HepG2 (cell line): Measurements from ENCODE around the gene NDUFB10.

Experiments
- GABPA ChIP-seq, 2 experiments: IDR thresholded peaks; 2 replicates each; pipeline ENCODE4 v1.6.1; 2011 to 2016; ENCODE audit warnings: low read depth in 2 of 2, low read length in 1 of 2, missing biosample characterization in 1 of 2, missing genetic modification characterization in 1 of 2
- KLF16 ChIP-seq, 2 experiments: sonication (generic) in 1 of 2; formaldehyde crosslinking in 1 of 2; IDR thresholded peaks; 2 replicates each; pipeline versions ENCODE4 v1.6.1 to v1.8.0; 2016 to 2023; ENCODE audit warnings: missing genetic modification reagents in 2 of 2, missing compliant biosample characterization in 1 of 2
- PBX2 ChIP-seq: IDR thresholded peaks from 2 replicates; pipeline ENCODE4 v1.6.1; 2016; ENCODE audit warnings: control low read depth
- RELA ChIP-seq: sonication (generic); formaldehyde crosslinking; IDR thresholded peaks from 2 replicates; pipeline ENCODE4 v1.4.0; 2020; ENCODE audit warnings: missing genetic modification reagents
- ZNF33B ChIP-seq: sonication (generic); formaldehyde crosslinking; IDR thresholded peaks from 2 replicates; pipeline ENCODE4 v1.5.1; 2020; ENCODE audit warnings: mild to moderate bottlenecking, missing genetic modification reagents
- ZNF639 ChIP-seq: conservative IDR thresholded peaks from 2 replicates; pipeline ENCODE4 v1.6.1; 2018; ENCODE audit warnings: missing genetic modification reagents
- TF ChIP-seq, protein P1 (sequence below): sonication (generic); formaldehyde crosslinking; conservative IDR thresholded peaks from 2 replicates; pipeline ENCODE4 v1.8.0; 2022; ENCODE audit warnings: low read depth, missing genetic modification reagents
- TF ChIP-seq, protein P2 (sequence below): sonication (generic); formaldehyde crosslinking; IDR thresholded peaks from 2 replicates; pipeline ENCODE4 v1.4.0; 2020; ENCODE audit warnings: mild to moderate bottlenecking, low read depth, missing genetic modification reagents
- TF ChIP-seq, protein P3 (sequence below): sonication (generic); formaldehyde crosslinking; IDR thresholded peaks from 2 replicates; pipeline ENCODE4 v1.5.0; 2020; ENCODE audit warnings: mild to moderate bottlenecking, missing genetic modification reagents

DNA sequence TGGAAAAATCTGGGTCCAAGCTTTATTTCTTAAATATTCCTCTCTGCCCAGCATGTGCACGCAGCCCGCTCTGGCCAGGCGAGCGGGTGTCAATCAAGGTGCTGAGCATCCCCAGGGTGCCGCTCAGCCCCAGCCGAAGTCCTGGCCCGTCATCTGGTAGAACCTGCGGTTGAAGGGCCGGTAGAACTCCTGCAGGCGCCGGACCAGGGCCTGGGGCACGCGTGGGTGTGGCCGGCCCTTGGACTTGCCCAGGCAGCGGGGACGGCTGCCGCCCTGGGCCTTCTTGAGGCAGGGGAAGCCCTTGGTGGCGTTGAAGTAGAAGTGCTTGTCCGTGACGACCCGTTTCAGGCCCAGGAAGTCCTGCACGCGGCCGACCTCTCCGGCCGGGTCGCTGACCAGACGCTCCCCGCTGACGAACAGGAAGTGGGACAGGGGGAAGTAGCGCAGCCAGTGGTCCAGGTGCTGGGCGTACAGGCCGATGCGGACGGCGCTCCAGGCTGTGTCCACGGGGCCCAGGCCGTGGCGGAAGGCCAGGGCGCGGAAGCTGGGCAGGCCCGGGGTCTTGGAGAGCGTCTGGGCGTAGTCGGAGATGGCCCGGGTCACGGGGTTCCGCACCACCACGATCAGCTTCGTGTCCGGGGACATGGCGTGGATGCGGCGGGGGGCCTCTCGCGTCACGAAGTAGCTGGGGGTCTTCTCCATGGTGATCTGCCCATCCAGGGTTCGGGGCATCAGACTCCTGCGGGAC, 47.7 kb upstream of the NDUFB10 start:
- TF ChIP-seq RELA (CRISPR knock-in tag) (no peak), KLF16 (CRISPR knock-in tag; IDR thresholded peaks at IDR 0.05) (no peak), PBX2 (CRISPR knock-in tag) (no peak), ZNF639 (CRISPR knock-in tag) (no peak), ZNF33B (CRISPR knock-in tag) (no peak), GABPA (IDR thresholded peaks at IDR 0.05; ENCODE audit: low read depth, low read length) (no peak), GABPA (CRISPR knock-in tag; IDR thresholded peaks at IDR 0.05; ENCODE audit: low read depth) (no peak)
- TF ChIP-seq, protein P1, sequence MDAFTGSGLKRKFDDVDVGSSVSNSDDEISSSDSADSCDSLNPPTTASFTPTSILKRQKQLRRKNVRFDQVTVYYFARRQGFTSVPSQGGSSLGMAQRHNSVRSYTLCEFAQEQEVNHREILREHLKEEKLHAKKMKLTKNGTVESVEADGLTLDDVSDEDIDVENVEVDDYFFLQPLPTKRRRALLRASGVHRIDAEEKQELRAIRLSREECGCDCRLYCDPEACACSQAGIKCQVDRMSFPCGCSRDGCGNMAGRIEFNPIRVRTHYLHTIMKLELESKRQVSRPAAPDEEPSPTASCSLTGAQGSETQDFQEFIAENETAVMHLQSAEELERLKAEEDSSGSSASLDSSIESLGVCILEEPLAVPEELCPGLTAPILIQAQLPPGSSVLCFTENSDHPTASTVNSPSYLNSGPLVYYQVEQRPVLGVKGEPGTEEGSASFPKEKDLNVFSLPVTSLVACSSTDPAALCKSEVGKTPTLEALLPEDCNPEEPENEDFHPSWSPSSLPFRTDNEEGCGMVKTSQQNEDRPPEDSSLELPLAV (CRISPR knock-in tag), result no peak
- TF ChIP-seq, protein P2, sequence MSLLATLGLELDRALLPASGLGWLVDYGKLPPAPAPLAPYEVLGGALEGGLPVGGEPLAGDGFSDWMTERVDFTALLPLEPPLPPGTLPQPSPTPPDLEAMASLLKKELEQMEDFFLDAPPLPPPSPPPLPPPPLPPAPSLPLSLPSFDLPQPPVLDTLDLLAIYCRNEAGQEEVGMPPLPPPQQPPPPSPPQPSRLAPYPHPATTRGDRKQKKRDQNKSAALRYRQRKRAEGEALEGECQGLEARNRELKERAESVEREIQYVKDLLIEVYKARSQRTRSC, result no peak
- TF ChIP-seq, protein P3, sequence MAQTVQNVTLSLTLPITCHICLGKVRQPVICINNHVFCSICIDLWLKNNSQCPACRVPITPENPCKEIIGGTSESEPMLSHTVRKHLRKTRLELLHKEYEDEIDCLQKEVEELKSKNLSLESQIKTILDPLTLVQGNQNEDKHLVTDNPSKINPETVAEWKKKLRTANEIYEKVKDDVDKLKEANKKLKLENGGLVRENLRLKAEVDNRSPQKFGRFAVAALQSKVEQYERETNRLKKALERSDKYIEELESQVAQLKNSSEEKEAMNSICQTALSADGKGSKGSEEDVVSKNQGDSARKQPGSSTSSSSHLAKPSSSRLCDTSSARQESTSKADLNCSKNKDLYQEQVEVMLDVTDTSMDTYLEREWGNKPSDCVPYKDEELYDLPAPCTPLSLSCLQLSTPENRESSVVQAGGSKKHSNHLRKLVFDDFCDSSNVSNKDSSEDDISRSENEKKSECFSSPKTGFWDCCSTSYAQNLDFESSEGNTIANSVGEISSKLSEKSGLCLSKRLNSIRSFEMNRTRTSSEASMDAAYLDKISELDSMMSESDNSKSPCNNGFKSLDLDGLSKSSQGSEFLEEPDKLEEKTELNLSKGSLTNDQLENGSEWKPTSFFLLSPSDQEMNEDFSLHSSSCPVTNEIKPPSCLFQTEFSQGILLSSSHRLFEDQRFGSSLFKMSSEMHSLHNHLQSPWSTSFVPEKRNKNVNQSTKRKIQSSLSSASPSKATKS (CRISPR knock-in tag), result no peak
